ENCODE measurements around the gene NIM1K. TPM values are rescaled to one million over a fixed set of nuclear protein-coding genes. Genes with fewer than 3 reads are reported as not detected.

The NIM1K gene
- polyA plus RNA-seq, 1 experiment: 1.3 TPM

DNA sequence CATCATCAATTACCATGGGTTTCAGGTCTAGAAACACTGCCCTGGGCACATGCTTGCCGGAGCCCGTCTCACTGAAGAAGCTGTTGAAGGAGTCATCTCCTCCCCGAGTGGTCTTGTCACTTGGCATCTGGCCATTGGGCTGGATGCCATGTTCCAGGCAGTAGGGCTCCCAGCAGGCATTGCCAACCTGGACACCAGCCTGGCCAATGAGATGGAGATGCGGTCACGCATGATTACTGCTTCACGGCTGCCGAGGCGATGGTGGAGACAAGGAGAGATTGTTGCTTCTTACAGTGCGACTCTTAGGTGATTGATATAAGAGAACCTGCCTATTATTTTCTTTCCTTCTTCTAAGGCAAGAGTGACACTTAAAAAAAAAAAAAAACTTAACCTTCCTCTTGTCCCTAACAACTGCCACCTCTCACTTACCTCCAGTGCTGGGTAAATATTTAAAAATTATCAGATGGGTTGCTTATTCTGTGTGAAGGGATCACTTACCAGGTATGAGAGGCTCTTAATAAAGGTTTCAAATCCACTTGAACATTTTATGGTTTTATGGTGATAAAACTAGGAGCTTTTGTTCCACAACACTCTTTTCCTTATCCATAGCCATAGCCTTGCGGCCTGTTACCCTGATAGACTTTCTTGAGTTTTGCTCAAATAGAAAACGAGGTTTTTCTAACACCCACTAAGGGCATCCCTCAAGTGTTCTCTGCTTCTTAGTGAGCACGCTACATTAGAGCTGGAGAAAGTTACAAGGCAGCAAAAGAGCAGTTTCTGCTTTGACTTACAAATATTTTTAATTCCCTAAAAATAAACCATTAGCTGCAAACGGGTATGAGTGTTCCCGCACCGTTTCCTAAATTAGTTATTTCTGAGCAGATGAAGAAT, 41.2 kb downstream of the NIM1K start:
- H3K4me3 ChIP-seq (ENCODE audit: low read depth, low read length): no peak overlapping the region
- TF ChIP-seq, protein P1, sequence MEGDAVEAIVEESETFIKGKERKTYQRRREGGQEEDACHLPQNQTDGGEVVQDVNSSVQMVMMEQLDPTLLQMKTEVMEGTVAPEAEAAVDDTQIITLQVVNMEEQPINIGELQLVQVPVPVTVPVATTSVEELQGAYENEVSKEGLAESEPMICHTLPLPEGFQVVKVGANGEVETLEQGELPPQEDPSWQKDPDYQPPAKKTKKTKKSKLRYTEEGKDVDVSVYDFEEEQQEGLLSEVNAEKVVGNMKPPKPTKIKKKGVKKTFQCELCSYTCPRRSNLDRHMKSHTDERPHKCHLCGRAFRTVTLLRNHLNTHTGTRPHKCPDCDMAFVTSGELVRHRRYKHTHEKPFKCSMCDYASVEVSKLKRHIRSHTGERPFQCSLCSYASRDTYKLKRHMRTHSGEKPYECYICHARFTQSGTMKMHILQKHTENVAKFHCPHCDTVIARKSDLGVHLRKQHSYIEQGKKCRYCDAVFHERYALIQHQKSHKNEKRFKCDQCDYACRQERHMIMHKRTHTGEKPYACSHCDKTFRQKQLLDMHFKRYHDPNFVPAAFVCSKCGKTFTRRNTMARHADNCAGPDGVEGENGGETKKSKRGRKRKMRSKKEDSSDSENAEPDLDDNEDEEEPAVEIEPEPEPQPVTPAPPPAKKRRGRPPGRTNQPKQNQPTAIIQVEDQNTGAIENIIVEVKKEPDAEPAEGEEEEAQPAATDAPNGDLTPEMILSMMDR (IDR thresholded peaks at IDR 0.05; ENCODE audit: insufficient read depth, low read depth, low read length): no peak
- H3K27me3 ChIP-seq (ENCODE audit: control insufficient read depth, insufficient read depth, low read length): no peaks in the 10 kb centered on the region
- POLR2A ChIA-PET: no interaction called here
- H3K36me3 ChIP-seq (ENCODE audit: control insufficient read depth, insufficient read depth, low read length): no peaks in the 10 kb centered on the region
- CTCF ChIA-PET: interaction anchor here (0.9 to 1.5 kb wide), 3 partner anchors 20 to 252 kb away, joined by 3 read pairs; no protein-coding TSS in a partner anchor
- no peak for DNase-seq (ENCODE audit: low read depth)

DNA sequence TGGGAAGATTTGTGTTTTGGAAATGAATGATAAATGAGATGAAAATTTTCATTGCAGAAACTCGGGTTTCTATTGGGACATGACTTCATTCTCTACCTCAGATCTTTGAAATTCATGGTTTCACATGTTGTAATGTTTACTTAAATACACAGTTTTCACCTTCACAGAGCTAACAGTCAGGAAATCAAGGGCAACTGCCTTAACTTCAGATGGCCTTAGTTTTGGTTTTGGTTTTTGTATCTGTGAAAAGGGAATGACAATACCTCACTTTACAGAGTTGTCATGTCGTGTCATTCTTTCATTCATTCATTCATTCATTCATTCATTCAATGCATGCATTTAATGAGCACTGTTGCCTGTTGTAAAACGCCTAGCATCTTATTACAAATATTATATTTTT, 41.9 kb downstream of the NIM1K start:
- TF ChIP-seq, protein P1 (IDR thresholded peaks at IDR 0.05; ENCODE audit: insufficient read depth, low read depth, low read length): no peak
- Histone ChIP-seq H3K4me3 (ENCODE audit: low read depth, low read length) (no peak overlapping the region), H3K27me3 (ENCODE audit: control insufficient read depth, insufficient read depth, low read length) (no peaks in the 10 kb centered on the region), H3K36me3 (ENCODE audit: control insufficient read depth, insufficient read depth, low read length) (no peaks in the 10 kb centered on the region)
- POLR2A ChIA-PET: no interaction called here
- DNase-seq (ENCODE audit: low read depth): no peak
- CTCF ChIA-PET: interaction anchor here (1.5 kb wide), 1 partner anchor 72 kb away, joined by 3 read pairs; no protein-coding TSS in a partner anchor

- Histone ChIP-seq H3K4me3 (ENCODE audit: low read depth, low read length) (no peak overlapping the region), H3K36me3 (ENCODE audit: control insufficient read depth, insufficient read depth, low read length) (no peaks in the 10 kb centered on the region), H3K27me3 (ENCODE audit: control insufficient read depth, insufficient read depth, low read length) (no peaks in the 10 kb centered on the region)
- ChIA-PET POLR2A (no interaction called here), CTCF (interaction anchor here (0.6 to 1.7 kb wide), 4 partner anchors 11 to 520 kb away, joined by 3 to 7 read pairs (median 3); no protein-coding TSS in a partner anchor)
- no peak for DNase-seq (ENCODE audit: low read depth)
- TF ChIP-seq, protein P1 (IDR thresholded peaks at IDR 0.05; ENCODE audit: insufficient read depth, low read depth, low read length): no peak
These were observed 44.8 kb downstream of the NIM1K start for GRCh38 chr5:43236653-43237355.

DNA sequence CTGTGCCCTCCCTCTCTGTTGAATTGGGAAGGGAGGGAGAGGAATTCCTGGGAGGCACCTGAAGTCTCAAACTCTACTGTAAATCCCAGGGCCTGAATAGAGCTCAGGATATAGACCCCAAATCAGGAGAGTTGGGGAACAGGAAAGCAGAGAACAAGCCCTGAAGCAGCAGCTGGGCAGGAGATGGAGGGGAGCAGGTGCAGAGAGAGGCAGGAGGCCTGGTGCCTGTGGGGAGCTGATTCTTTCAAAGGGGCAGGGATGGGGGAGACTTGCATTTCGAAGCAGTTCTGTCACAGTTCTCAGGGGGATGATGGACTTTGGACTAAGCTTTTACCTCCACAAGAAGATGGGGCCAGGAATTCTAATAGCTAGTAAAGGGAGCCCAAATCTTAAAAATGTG, 50.2 kb downstream of the NIM1K start:
- no peak overlapping the region for H3K4me3 ChIP-seq (ENCODE audit: low read depth, low read length)
- POLR2A ChIA-PET: no interaction called here
- DNase-seq (ENCODE audit: low read depth): no peak
- H3K27me3 ChIP-seq (ENCODE audit: control insufficient read depth, insufficient read depth, low read length): peaks cover 2% of the 10 kb centered on the region; the same call in 1 of the 2 replicates
- no peaks in the 10 kb centered on the region for H3K36me3 ChIP-seq (ENCODE audit: control insufficient read depth, insufficient read depth, low read length)
- CTCF ChIA-PET: interaction anchor here (0.6 to 1.6 kb wide), 3 partner anchors 8 to 147 kb away, joined by 3 to 6 read pairs (median 4); no protein-coding TSS in a partner anchor
- TF ChIP-seq, protein P1 (IDR thresholded peaks at IDR 0.05; ENCODE audit: insufficient read depth, low read depth, low read length): no peak

GRCh38 chr5:43243270-43243669, 51.2 kb downstream of the NIM1K start:
- no peak overlapping the region for H3K4me3 ChIP-seq (ENCODE audit: low read depth, low read length)
- peaks cover 2% of the 10 kb centered on the region; the same call in 1 of the 2 replicates for H3K27me3 ChIP-seq (ENCODE audit: control insufficient read depth, insufficient read depth, low read length)
- POLR2A ChIA-PET: no interaction called here
- H3K36me3 ChIP-seq (ENCODE audit: control insufficient read depth, insufficient read depth, low read length): no peaks in the 10 kb centered on the region
- TF ChIP-seq, protein P1 (IDR thresholded peaks at IDR 0.05; ENCODE audit: insufficient read depth, low read depth, low read length): no peak
- no peak for DNase-seq (ENCODE audit: low read depth)
- CTCF ChIA-PET: no interaction called here
